ENCODE measurements around the gene PNMA5.
A peak's percentile ranks its signal among the peaks of the same experiment; 100 is the strongest.

The PNMA5 gene

GRCh38 chrX:152959626-152960025, 34.3 kb downstream of the PNMA5 start:
- H3K36me3 ChIP-seq (ENCODE audit: control insufficient read depth, insufficient read depth, low read length): no peaks in the 10 kb centered on the region
- no peak overlapping the region for H3K4me3 ChIP-seq (ENCODE audit: extremely low read depth, insufficient read depth, low read length, poor library complexity, severe bottlenecking)
- WGBS, 2 experiments (ENCODE audit: insufficient coverage in 2 of 2): 83 to 100% methylated on average over 1 of the region's 6 CpGs
- H3K27ac ChIP-seq (ENCODE audit: low read depth, low read length, severe bottlenecking): no peak overlapping the region
- H3K4me1 ChIP-seq (ENCODE audit: control insufficient read depth, insufficient read depth, low read length, poor library complexity, severe bottlenecking): no peaks in the 10 kb centered on the region
- H3K9me3 ChIP-seq (ENCODE audit: control insufficient read depth, low read length): no peaks in the 10 kb centered on the region

GRCh38 chrX:152958524-152959465, 35.1 kb downstream of the PNMA5 start:
- WGBS, 2 experiments (ENCODE audit: insufficient coverage in 2 of 2): 18 to 77% methylated on average over 16 to 33 of the region's 53 CpGs
- Histone ChIP-seq H3K4me1 (ENCODE audit: control insufficient read depth, insufficient read depth, low read length, poor library complexity, severe bottlenecking) (no peaks in the 10 kb centered on the region), H3K4me3 (ENCODE audit: extremely low read depth, insufficient read depth, low read length, poor library complexity, severe bottlenecking) (peak overlapping the region; percentile 2), H3K27ac (ENCODE audit: low read depth, low read length, severe bottlenecking) (no peak overlapping the region), H3K36me3 (ENCODE audit: control insufficient read depth, insufficient read depth, low read length) (no peaks in the 10 kb centered on the region), H3K9me3 (ENCODE audit: control insufficient read depth, low read length) (no peaks in the 10 kb centered on the region)

- Histone ChIP-seq H3K36me3 (ENCODE audit: control insufficient read depth, insufficient read depth, low read length) (no peaks in the 10 kb centered on the region), H3K9me3 (ENCODE audit: control insufficient read depth, low read length) (no peaks in the 10 kb centered on the region), H3K27ac (ENCODE audit: low read depth, low read length, severe bottlenecking) (no peak overlapping the region), H3K4me1 (ENCODE audit: control insufficient read depth, insufficient read depth, low read length, poor library complexity, severe bottlenecking) (no peaks in the 10 kb centered on the region), H3K4me3 (ENCODE audit: extremely low read depth, insufficient read depth, low read length, poor library complexity, severe bottlenecking) (no peak overlapping the region)
- WGBS, 2 experiments (ENCODE audit: insufficient coverage in 2 of 2): 90 to 93% methylated on average over 2 to 5 of the region's 5 CpGs
These were observed 35.9 kb downstream of the PNMA5 start for GRCh38 chrX:152958047-152958446.

- no peaks in the 10 kb centered on the region for H3K9me3 ChIP-seq (ENCODE audit: control insufficient read depth, low read length)
- H3K36me3 ChIP-seq (ENCODE audit: control insufficient read depth, insufficient read depth, low read length): peaks cover 2% of the 10 kb centered on the region
- H3K27ac ChIP-seq (ENCODE audit: low read depth, low read length, severe bottlenecking): no peak overlapping the region
- no peak overlapping the region for H3K4me3 ChIP-seq (ENCODE audit: extremely low read depth, insufficient read depth, low read length, poor library complexity, severe bottlenecking)
- no CpG with 5 or more reads among the region's 6 CpGs for WGBS, 2 experiments (ENCODE audit: insufficient coverage in 2 of 2)
- H3K4me1 ChIP-seq (ENCODE audit: control insufficient read depth, insufficient read depth, low read length, poor library complexity, severe bottlenecking): no peaks in the 10 kb centered on the region
These were observed 43.1 kb downstream of the PNMA5 start for GRCh38 chrX:152950786-152951185.

DNA sequence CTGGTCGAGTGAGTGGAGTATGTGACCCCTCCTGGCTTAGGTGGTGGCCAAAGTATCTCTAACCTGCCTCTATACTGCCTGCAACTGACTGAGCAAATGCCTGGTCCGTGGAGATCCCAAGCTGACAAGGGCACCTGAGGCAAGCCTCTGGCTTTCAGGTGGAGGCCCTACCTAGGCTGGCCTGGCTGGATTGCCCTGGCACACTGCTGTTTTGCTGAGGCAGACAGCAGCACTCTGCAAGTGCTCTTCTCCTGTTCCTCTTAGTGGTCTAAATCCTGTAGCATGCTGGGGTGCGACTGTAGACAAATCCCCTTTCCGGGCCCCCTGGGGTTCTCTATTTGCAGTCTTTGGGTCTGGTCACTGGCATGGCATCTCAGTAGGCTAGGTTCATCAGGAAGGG, 44.8 kb downstream of the PNMA5 start:
- no peak overlapping the region for H3K4me3 ChIP-seq (ENCODE audit: extremely low read depth, insufficient read depth, low read length, poor library complexity, severe bottlenecking)
- H3K27ac ChIP-seq (ENCODE audit: low read depth, low read length, severe bottlenecking): no peak overlapping the region
- H3K36me3 ChIP-seq (ENCODE audit: control insufficient read depth, insufficient read depth, low read length): peaks cover 5% of the 10 kb centered on the region
- WGBS, 2 experiments (ENCODE audit: insufficient coverage in 2 of 2): 89 to 100% methylated on average over 2 to 3 of the region's 4 CpGs
- H3K9me3 ChIP-seq (ENCODE audit: control insufficient read depth, low read length): no peaks in the 10 kb centered on the region
- H3K4me1 ChIP-seq (ENCODE audit: control insufficient read depth, insufficient read depth, low read length, poor library complexity, severe bottlenecking): no peaks in the 10 kb centered on the region

GRCh38 chrX:152946681-152947080, 47.2 kb downstream of the PNMA5 start:
- H3K4me3 ChIP-seq (ENCODE audit: extremely low read depth, insufficient read depth, low read length, poor library complexity, severe bottlenecking): no peak overlapping the region
- no peaks in the 10 kb centered on the region for H3K4me1 ChIP-seq (ENCODE audit: control insufficient read depth, insufficient read depth, low read length, poor library complexity, severe bottlenecking)
- no peak overlapping the region for H3K27ac ChIP-seq (ENCODE audit: low read depth, low read length, severe bottlenecking)
- WGBS, 2 experiments (ENCODE audit: insufficient coverage in 2 of 2): 95 to 100% methylated on average over 2 to 3 of the region's 6 CpGs
- no peaks in the 10 kb centered on the region for H3K9me3 ChIP-seq (ENCODE audit: control insufficient read depth, low read length)
- H3K36me3 ChIP-seq (ENCODE audit: control insufficient read depth, insufficient read depth, low read length): peaks cover 5% of the 10 kb centered on the region

GRCh38 chrX:152945021-152945979, 48.6 kb downstream of the PNMA5 start:
- no peak overlapping the region for H3K4me3 ChIP-seq (ENCODE audit: extremely low read depth, insufficient read depth, low read length, poor library complexity, severe bottlenecking)
- H3K9me3 ChIP-seq (ENCODE audit: control insufficient read depth, low read length): no peaks in the 10 kb centered on the region
- H3K36me3 ChIP-seq (ENCODE audit: control insufficient read depth, insufficient read depth, low read length): peaks cover 5% of the 10 kb centered on the region
- H3K27ac ChIP-seq (ENCODE audit: low read depth, low read length, severe bottlenecking): no peak overlapping the region
- no peaks in the 10 kb centered on the region for H3K4me1 ChIP-seq (ENCODE audit: control insufficient read depth, insufficient read depth, low read length, poor library complexity, severe bottlenecking)
- WGBS, 2 experiments (ENCODE audit: insufficient coverage in 2 of 2): 93 to 100% methylated on average over 2 to 5 of the region's 11 CpGs

DNA sequence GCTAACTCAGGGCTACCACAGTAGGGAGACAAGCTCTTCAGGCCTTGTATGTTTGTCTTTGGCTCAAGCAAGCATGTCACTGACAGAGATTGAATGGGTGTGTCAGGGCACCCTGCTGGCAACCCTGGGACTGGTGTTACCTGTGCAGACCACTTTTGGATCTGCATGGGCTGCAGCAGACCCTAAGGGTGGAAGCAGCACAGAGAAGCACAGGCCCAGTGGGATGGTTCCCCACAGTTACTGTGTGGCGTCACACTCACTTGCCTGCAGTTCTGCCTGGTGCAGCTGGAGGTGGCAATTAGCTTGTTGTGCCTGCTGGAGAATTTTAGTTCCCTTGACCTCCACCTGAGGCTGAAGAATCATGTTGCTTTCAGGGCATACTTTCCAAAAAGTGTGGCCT, 50.1 kb downstream of the PNMA5 start:
- WGBS, 2 experiments (ENCODE audit: insufficient coverage in 2 of 2): 80% methylated on average over 1 of the region's 1 CpG; no CpG with 5 or more reads in 1 of the 2 experiments
- Histone ChIP-seq H3K36me3 (ENCODE audit: control insufficient read depth, insufficient read depth, low read length) (peaks cover 5% of the 10 kb centered on the region), H3K9me3 (ENCODE audit: control insufficient read depth, low read length) (no peaks in the 10 kb centered on the region), H3K4me3 (ENCODE audit: extremely low read depth, insufficient read depth, low read length, poor library complexity, severe bottlenecking) (no peak overlapping the region), H3K27ac (ENCODE audit: low read depth, low read length, severe bottlenecking) (no peak overlapping the region), H3K4me1 (ENCODE audit: control insufficient read depth, insufficient read depth, low read length, poor library complexity, severe bottlenecking) (no peaks in the 10 kb centered on the region)

GRCh38 chrX:152942077-152942442, 51.9 kb downstream of the PNMA5 start:
- H3K27ac ChIP-seq (ENCODE audit: low read depth, low read length, severe bottlenecking): peak overlapping the region; percentile 36
- no peaks in the 10 kb centered on the region for H3K9me3 ChIP-seq (ENCODE audit: control insufficient read depth, low read length)
- no peaks in the 10 kb centered on the region for H3K4me1 ChIP-seq (ENCODE audit: control insufficient read depth, insufficient read depth, low read length, poor library complexity, severe bottlenecking)
- peak overlapping the region; percentile 41 for H3K4me3 ChIP-seq (ENCODE audit: extremely low read depth, insufficient read depth, low read length, poor library complexity, severe bottlenecking)
- no CpG with 5 or more reads among the region's 11 CpGs for WGBS, 2 experiments (ENCODE audit: insufficient coverage in 2 of 2)
- H3K36me3 ChIP-seq (ENCODE audit: control insufficient read depth, insufficient read depth, low read length): peaks cover 5% of the 10 kb centered on the region

DNA sequence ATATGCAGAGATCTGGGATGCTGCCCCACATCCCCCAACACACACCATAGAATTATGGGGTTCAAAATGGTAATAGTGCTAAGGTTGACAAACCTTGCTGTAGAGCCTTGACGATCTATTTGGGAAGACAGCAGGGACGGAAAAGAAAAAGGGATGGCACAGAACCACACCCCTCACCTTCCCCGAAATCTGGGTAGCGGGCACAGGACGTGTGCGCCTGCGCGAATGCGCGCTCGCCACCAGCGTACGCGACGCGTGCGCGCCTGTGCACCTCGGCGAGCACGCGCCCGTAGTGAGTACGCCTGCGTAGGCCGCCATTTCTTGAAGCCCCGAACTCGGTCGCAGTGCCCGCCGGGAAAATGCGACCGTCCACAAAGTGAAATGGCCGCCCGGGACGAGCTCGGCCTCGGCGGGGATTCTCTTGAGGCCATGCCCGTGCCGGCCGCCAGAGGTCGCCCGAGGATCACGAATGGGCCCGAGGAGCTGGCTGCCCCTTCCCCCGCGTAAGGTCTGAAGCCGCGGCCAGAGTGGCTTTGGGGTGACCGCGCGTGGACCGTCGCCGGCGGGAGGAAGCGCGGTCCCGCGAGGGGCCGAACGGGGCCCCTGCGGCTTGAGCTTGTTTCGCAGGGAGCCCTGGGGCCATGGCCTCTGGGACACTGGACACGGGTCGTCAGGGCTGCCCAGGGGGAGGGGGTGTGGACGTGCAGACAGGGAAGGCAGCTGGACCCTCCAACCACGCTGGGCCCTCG, 52.4 kb downstream of the PNMA5 start:
- H3K4me1 ChIP-seq (ENCODE audit: control insufficient read depth, insufficient read depth, low read length, poor library complexity, severe bottlenecking): no peaks in the 10 kb centered on the region
- WGBS, 2 experiments (ENCODE audit: insufficient coverage in 2 of 2): 1 to 4% methylated on average over 4 to 30 of the region's 70 CpGs
- peak overlapping the region; percentile 36 for H3K27ac ChIP-seq (ENCODE audit: low read depth, low read length, severe bottlenecking)
- peak overlapping the region; percentile 41 for H3K4me3 ChIP-seq (ENCODE audit: extremely low read depth, insufficient read depth, low read length, poor library complexity, severe bottlenecking)
- H3K36me3 ChIP-seq (ENCODE audit: control insufficient read depth, insufficient read depth, low read length): peaks cover 5% of the 10 kb centered on the region
- H3K9me3 ChIP-seq (ENCODE audit: control insufficient read depth, low read length): no peaks in the 10 kb centered on the region

Data from mesodermal cell (in vitro differentiated cells).